Measurements from ENCODE around the gene ATP8B2. TPM values are rescaled to one million over a fixed set of nuclear protein-coding genes. Genes with fewer than 3 reads are reported as not detected.

ATP8B2 gene
- total RNA-seq, 1 donor from 2014 or later: 68.7 TPM

DNA sequence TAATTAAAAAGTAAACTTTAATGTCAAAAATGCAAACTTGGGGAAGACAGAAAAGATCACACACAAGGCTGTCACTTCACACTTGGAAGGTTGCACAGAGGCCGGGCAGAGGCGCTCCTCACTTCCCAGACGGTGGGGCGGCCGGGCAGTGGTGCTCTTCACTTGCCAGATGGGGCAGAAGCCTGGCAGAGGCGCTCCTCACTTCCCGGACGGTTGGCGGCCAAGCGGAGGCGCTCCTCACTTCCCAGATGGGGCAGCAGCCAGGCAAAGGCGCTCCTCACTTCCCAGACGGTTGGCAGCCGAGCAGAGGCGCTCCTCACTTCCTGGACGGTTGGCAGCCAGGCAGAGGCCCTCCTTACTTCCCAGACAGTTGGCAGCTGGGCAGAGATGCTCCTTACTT is 54.0 kb downstream of the ATP8B2 start:
- Mint-ChIP-seq H3K4me3 (ENCODE audit: unreplicated experiment) (no peak overlapping the region), H3K27me3 (ENCODE audit: unreplicated experiment) (no peaks in the 10 kb centered on the region), H3K4me1 (ENCODE audit: low read depth, unreplicated experiment) (no peaks in the 10 kb centered on the region), H3K27ac (ENCODE audit: unreplicated experiment) (no peak overlapping the region), H3K36me3 (ENCODE audit: unreplicated experiment) (no peaks in the 10 kb centered on the region), H3K9me3 (ENCODE audit: unreplicated experiment) (no peaks in the 10 kb centered on the region)
- no peak for DNase-seq
- TF ChIP-seq CTCF (IDR thresholded peaks at IDR 0.05; ENCODE audit: partially characterized antibody, unreplicated experiment): no peak

DNA sequence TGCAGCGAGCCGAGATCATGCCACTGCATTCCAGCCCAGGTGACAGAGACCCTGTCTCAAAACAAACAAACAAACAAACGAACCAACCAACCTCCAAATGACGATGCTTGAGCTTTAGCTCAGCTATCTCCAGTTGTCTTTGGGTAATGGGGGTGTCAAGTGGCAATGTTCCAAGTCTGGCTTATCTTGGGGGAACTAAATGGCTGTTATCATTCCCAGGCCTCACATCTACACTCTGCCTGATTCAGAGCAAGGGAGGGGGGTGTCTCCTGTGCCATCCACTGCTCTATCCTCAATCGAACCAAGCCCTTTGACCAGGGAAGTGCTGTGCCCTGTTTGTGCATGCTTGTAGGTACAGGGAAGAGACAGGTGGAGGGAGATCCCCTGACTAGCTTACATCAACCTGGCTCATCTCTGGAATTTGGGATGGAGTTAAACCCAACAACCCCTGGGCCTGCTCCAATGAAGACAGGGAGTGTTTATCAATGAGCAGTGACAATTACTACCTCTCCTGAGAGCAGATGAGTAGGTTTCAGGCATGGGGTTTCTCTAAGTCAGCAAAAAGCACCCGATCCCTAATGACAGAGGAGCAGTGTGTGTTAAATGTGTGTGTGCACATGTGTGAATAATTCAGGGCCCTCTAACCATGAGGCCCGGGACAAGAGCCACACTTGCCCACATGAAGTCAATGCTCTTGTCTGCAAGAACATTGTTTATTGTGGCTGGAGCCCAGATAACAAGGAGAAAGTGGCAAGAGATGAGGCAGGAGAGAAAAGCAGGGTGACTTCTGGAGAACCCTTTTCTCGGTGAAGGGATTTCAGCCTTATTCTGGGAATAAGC is 59.5 kb downstream of the ATP8B2 start:
- no peak overlapping the region for H3K4me3 Mint-ChIP-seq (ENCODE audit: unreplicated experiment)
- H3K4me1 Mint-ChIP-seq (ENCODE audit: low read depth, unreplicated experiment): no peaks in the 10 kb centered on the region
- no peaks in the 10 kb centered on the region for H3K36me3 Mint-ChIP-seq (ENCODE audit: unreplicated experiment)
- H3K27me3 Mint-ChIP-seq (ENCODE audit: unreplicated experiment): peaks cover 6% of the 10 kb centered on the region
- no peak overlapping the region for H3K27ac Mint-ChIP-seq (ENCODE audit: unreplicated experiment)
- no peak for TF ChIP-seq CTCF (IDR thresholded peaks at IDR 0.05; ENCODE audit: partially characterized antibody, unreplicated experiment)
- no peak for DNase-seq
- peaks cover 4% of the 10 kb centered on the region for H3K9me3 Mint-ChIP-seq (ENCODE audit: unreplicated experiment)

DNA sequence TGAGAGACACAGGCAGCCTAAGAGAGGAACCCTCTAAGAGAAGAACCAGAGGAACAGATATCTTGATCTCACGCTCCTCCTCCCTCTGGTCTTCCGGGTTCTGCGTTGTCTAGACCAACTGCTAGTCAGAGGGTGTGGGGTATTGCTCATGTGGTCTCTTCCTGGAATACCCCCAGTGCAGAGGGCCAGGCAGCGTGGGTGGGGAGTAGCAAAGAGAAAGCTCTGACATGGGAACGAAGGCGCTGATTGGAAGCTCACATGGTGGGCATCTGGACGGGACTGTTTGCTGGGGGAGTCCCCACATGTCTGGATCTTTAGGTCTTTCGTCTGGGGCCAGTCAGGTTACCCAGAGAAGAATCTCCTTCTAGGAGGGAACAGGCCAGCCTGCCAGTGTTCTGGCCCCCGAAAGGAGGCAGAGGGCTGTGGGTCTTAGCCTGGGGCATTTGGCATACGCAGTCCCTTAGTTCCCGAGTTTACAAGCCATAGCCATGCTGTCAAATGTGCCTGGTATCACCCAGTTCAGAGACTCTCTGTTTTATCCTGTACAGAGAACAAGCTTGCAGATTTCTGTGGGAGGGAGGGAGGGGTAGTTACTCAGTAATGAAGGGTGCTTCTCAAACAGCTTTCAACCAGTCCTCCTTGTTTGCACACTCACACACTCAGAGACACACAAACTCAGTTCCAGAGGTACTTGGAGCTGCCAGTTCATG is 61.5 kb downstream of the ATP8B2 start:
- Mint-ChIP-seq H3K27ac (ENCODE audit: unreplicated experiment) (no peak overlapping the region), H3K36me3 (ENCODE audit: unreplicated experiment) (no peaks in the 10 kb centered on the region), H3K9me3 (ENCODE audit: unreplicated experiment) (peaks cover 4% of the 10 kb centered on the region), H3K27me3 (ENCODE audit: unreplicated experiment) (peaks cover 6% of the 10 kb centered on the region), H3K4me1 (ENCODE audit: low read depth, unreplicated experiment) (no peaks in the 10 kb centered on the region), H3K4me3 (ENCODE audit: unreplicated experiment) (no peak overlapping the region)
- no peak for TF ChIP-seq CTCF (IDR thresholded peaks at IDR 0.05; ENCODE audit: partially characterized antibody, unreplicated experiment)
- no peak for DNase-seq

DNA sequence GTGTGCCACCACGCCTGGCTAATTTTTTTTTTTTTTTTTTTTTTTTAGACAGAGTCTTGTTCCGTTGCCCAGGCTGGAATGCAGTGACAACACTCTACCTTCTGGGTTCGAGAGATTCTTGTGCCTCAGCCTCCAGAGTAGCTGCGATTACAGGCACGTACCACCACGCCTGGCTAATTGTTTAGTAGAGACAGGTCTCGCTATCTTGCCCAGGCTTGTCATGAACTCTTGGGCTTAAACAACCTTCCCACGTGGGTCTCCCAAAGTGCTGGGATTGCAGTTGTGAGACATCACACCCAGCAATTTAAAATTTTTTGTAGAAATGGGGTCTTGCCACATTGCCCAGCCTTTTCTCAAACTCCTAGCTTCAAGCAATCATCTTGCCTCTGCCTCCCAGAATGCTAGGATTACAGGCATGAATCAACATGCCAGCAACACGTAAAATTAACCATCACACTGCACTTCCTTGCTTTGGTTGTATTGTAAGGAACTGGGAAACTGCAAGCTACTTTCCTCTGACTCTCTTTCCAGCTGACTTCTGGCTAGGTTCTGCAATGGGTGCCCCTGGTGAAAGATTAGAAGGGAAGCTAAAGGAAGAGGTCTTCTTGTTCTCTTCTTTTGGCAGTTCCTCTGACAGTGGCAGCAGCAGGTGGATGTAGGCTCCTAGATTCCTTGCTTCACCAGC is 65.9 kb downstream of the ATP8B2 start:
- no peak for TF ChIP-seq CTCF (IDR thresholded peaks at IDR 0.05; ENCODE audit: partially characterized antibody, unreplicated experiment)
- H3K4me1 Mint-ChIP-seq (ENCODE audit: low read depth, unreplicated experiment): no peaks in the 10 kb centered on the region
- DNase-seq: no peak
- H3K9me3 Mint-ChIP-seq (ENCODE audit: unreplicated experiment): peaks cover 4% of the 10 kb centered on the region
- H3K4me3 Mint-ChIP-seq (ENCODE audit: unreplicated experiment): no peak overlapping the region
- no peaks in the 10 kb centered on the region for H3K36me3 Mint-ChIP-seq (ENCODE audit: unreplicated experiment)
- H3K27me3 Mint-ChIP-seq (ENCODE audit: unreplicated experiment): peaks cover 5% of the 10 kb centered on the region
- no peak overlapping the region for H3K27ac Mint-ChIP-seq (ENCODE audit: unreplicated experiment)
